Lower leg skin (tissue), 3 donors: Measurements from ENCODE around the gene MRFAP1L1.
"Not testable (repeated sequence)": the region's sequence is repeated elsewhere in the genome, so short reads cannot be mapped to it uniquely, and the experiment has no call there.

Experiments
- CTCF ChIP-seq, 3 donors: fragments of 450-650 bp; IDR thresholded peaks; one replicate each; pipeline ENCODE4 v1.5.1; 2016; ENCODE audit warnings: antibody characterized with exemption in 3 of 3, mild to moderate bottlenecking in 3 of 3, moderate library complexity in 2 of 3
- POLR2A ChIP-seq, 2 donors: fragments of 450-650 bp; IDR thresholded peaks; one replicate each; pipeline ENCODE4 v1.6.1; 2016 to 2017; ENCODE audit warnings: antibody characterized with exemption in 2 of 2, mild to moderate bottlenecking in 1 of 2, moderate library complexity in 1 of 2

- not testable (repeated sequence) for TF ChIP-seq CTCF, POLR2A (IDR thresholded peaks at IDR 0.05)
These were observed 36.4 kb downstream of the MRFAP1L1 start for GRCh38 chr4:6673191-6673659.
